Mesenchymal stem cell (in vitro differentiated cells and primary cell): ENCODE results near the gene NKIRAS2.

Source experiments
- DNase-seq: peaks from one replicate; pipeline ENCODE4 v3.0.0-alpha.2; 2013
- H2AFZ ChIP-seq: one replicate; pipeline ENCODE4 v1.6.1; 2013; ENCODE audit warnings: low read depth, mild to moderate bottlenecking, control low read depth, inconsistent platforms, low read length, moderate library complexity
- H2AK5ac ChIP-seq: 2 replicates; pipeline ENCODE4 v1.6.1; 2013; ENCODE audit warnings: low read length, moderate library complexity, mild to moderate bottlenecking, inconsistent platforms; ENCODE audit not compliant: severe bottlenecking
- H2BK120ac ChIP-seq: one replicate; pipeline ENCODE4 v1.6.1; 2013; ENCODE audit warnings: low read depth, mild to moderate bottlenecking, inconsistent platforms, low read length, moderate library complexity
- H2BK12ac ChIP-seq, 2 experiments: one replicate each; pipeline ENCODE4 v1.6.1; 2013; ENCODE audit warnings: inconsistent platforms in 2 of 2, low read length in 2 of 2, mild to moderate bottlenecking in 2 of 2, moderate library complexity in 2 of 2, control low read depth in 1 of 2
- H2BK15ac ChIP-seq: one replicate; pipeline ENCODE4 v1.6.1; 2013; ENCODE audit warnings: mild to moderate bottlenecking, low read depth, inconsistent platforms; ENCODE audit not compliant: poor library complexity, severe bottlenecking
- H2BK5ac ChIP-seq: 2 replicates; pipeline ENCODE4 v1.6.1; 2013; ENCODE audit warnings: low read depth, mild to moderate bottlenecking, low read length, control low read depth, inconsistent platforms; ENCODE audit not compliant: poor library complexity, severe bottlenecking
- H3K14ac ChIP-seq, 2 experiments: one replicate each; pipeline ENCODE4 v1.6.1; 2013; ENCODE audit warnings: inconsistent platforms in 2 of 2, low read length in 2 of 2, control low read depth in 1 of 2, mild to moderate bottlenecking in 1 of 2, moderate library complexity in 1 of 2
- H3K18ac ChIP-seq, 2 experiments: one replicate each; pipeline ENCODE4 v1.6.1; 2013; ENCODE audit warnings: inconsistent platforms in 2 of 2, low read length in 2 of 2, control low read depth in 1 of 2, low read depth in 1 of 2, mild to moderate bottlenecking in 1 of 2
- H3K23ac ChIP-seq, 2 experiments: one replicate each; pipeline ENCODE4 v1.6.1; 2013; ENCODE audit warnings: inconsistent platforms in 2 of 2, low read length in 2 of 2, mild to moderate bottlenecking in 2 of 2, moderate library complexity in 2 of 2, control low read depth in 1 of 2
- H3K27ac ChIP-seq: 2 replicates; pipeline ENCODE4 v1.5.1; 2013; ENCODE audit warnings: mild to moderate bottlenecking, moderate library complexity, low read length, control low read depth, inconsistent platforms; ENCODE audit not compliant: poor library complexity, severe bottlenecking
- H3K27me3 ChIP-seq, 2 experiments: 2 replicates each; pipeline versions ENCODE4 v1.6.1 to v1.7.0; 2013; ENCODE audit warnings: low read length in 2 of 2, mild to moderate bottlenecking in 2 of 2, moderate library complexity in 2 of 2, control low read depth in 1 of 2, inconsistent platforms in 1 of 2; ENCODE audit not compliant: control insufficient read depth in 1 of 2, insufficient read depth in 1 of 2
- H3K36me3 ChIP-seq, 2 experiments: 2 replicates each; pipeline versions ENCODE4 v1.6.1 to v1.7.0; 2013; ENCODE audit warnings: low read length in 2 of 2, control low read depth in 1 of 2, inconsistent platforms in 1 of 2, low read depth in 1 of 2, mild to moderate bottlenecking in 1 of 2; ENCODE audit not compliant: insufficient read depth in 2 of 2, control insufficient read depth in 1 of 2
- H3K4ac ChIP-seq, 2 experiments: one replicate each; pipeline ENCODE4 v1.6.1; 2013; ENCODE audit warnings: inconsistent platforms in 2 of 2, low read length in 2 of 2, mild to moderate bottlenecking in 2 of 2, moderate library complexity in 2 of 2, control low read depth in 1 of 2, low read depth in 1 of 2
- H3K4me1 ChIP-seq: 2 replicates; pipeline ENCODE4 v1.6.1; 2013; ENCODE audit warnings: low read depth, low read length, control low read depth; ENCODE audit not compliant: control insufficient read depth, insufficient read depth
- H3K4me2 ChIP-seq: 2 replicates; pipeline ENCODE4 v1.6.1; 2013; ENCODE audit warnings: low read length, mild to moderate bottlenecking, inconsistent platforms; ENCODE audit not compliant: poor library complexity, severe bottlenecking
- H3K4me3 ChIP-seq, 2 experiments: 2 replicates each; pipeline versions ENCODE4 v1.5.1 to v1.7.0; 2013; ENCODE audit warnings: low read length in 2 of 2, mild to moderate bottlenecking in 2 of 2, control low read depth in 1 of 2, low read depth in 1 of 2; ENCODE audit not compliant: insufficient read depth in 1 of 2
- H3K79me1 ChIP-seq: replicated peaks from 2 replicates; pipeline ENCODE4 v1.6.1; 2013; ENCODE audit warnings: mild to moderate bottlenecking, control low read depth, low read length, inconsistent platforms; ENCODE audit not compliant: poor library complexity, severe bottlenecking
- H3K9ac ChIP-seq: 2 replicates; pipeline ENCODE4 v1.7.0; 2013; ENCODE audit warnings: mild to moderate bottlenecking, low read length, moderate library complexity
- H3K9me3 ChIP-seq: 2 replicates; pipeline ENCODE4 v1.7.0; 2013; ENCODE audit warnings: mild to moderate bottlenecking, low read length; ENCODE audit not compliant: control insufficient read depth
- H4K8ac ChIP-seq: one replicate; pipeline ENCODE4 v1.6.1; 2013; ENCODE audit warnings: inconsistent platforms, mild to moderate bottlenecking, low read length, moderate library complexity
- H4K91ac ChIP-seq: one replicate; pipeline ENCODE4 v1.6.1; 2013; ENCODE audit warnings: mild to moderate bottlenecking, low read length, inconsistent platforms
- WGBS: methylation state at CpG from one replicate; pipeline ENCODE4 v1.1.7; 2013; ENCODE audit warnings: mixed read lengths; 5-methylcytosine and 5-hydroxymethylcytosine counted together

NKIRAS2 gene

DNA sequence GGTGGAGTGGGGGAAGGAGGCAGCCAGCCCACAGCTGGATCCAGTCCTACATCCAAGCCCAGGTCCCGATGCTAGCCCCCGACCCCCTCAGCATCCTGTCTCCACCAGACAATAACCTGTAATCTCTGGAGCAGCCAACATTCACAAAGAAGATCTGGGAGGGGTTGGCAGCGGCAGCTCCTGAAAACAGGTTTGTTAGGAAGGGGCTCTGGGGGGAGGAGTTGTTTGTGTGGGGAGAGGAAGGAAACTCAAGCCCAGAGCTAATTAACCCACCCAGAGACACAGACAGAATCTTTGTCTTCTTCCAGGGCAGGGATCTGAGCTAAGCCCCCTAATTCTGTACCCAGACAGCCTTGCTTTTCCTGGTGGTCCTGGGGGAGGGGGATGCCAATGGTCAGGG, 35.1 kb downstream of the NKIRAS2 start:
- H2AK5ac ChIP-seq = no peak overlapping the region
- H2BK15ac ChIP-seq = no peak overlapping the region
- H3K18ac ChIP-seq = no peak overlapping the region
- H3K23ac ChIP-seq = no peak overlapping the region
- peaks cover 59 to 73% of the 10 kb centered on the region in 2 experiments for H3K27me3 ChIP-seq
- H3K36me3 ChIP-seq = no peaks in the 10 kb centered on the region
- no peak overlapping the region for H3K4me3 ChIP-seq
- no peak overlapping the region for H2AFZ ChIP-seq
- H3K9ac ChIP-seq = no peak overlapping the region
- no peak overlapping the region for H2BK120ac ChIP-seq
- H4K8ac ChIP-seq = no peak overlapping the region
- H3K14ac ChIP-seq = no peak overlapping the region
- H2BK12ac ChIP-seq = no peak overlapping the region
- no peak overlapping the region for H3K4ac ChIP-seq
- WGBS = no CpG with 5 or more reads among the region's 3 CpGs
- no peak overlapping the region for H2BK5ac ChIP-seq
- H4K91ac ChIP-seq = no peak overlapping the region
- no peak for DNase-seq
- H3K4me2 ChIP-seq = no peak overlapping the region
- H3K4me1 ChIP-seq = peaks cover 14% of the 10 kb centered on the region
- H3K27ac ChIP-seq = no peak overlapping the region
- peaks cover 2% of the 10 kb centered on the region for H3K9me3 ChIP-seq
- H3K79me1 ChIP-seq = no peaks in the 10 kb centered on the region

DNA sequence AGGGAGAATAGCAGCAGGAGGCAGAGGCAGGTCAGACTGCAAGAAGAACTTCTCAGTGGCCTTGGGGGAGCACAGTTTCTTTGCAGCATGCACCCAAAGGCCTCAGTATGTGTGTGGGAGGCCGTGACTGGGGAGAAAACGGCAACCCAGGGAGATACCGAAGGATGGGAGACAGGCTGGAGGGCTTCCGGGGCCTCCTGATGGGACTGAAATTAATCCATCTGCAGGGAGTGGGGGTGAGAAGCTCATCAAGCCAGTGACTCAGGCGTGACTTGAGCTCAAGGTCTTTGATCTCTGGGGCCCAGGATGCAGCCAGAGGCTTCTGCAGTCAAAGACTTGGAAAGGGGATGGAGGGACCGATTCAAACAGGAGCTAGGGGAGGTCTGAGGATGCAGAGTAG, 35.6 kb downstream of the NKIRAS2 start:
- WGBS = 48% methylated on average over 6 of the region's 6 CpGs
- H3K36me3 ChIP-seq = no peaks in the 10 kb centered on the region
- H3K4ac ChIP-seq = no peak overlapping the region
- peaks cover 58 to 73% of the 10 kb centered on the region in 2 experiments for H3K27me3 ChIP-seq
- H3K4me2 ChIP-seq = no peak overlapping the region
- H4K91ac ChIP-seq = no peak overlapping the region
- no peak overlapping the region for H2AFZ ChIP-seq
- no peak overlapping the region for H3K4me3 ChIP-seq
- H3K14ac ChIP-seq = no peak overlapping the region
- DNase-seq = no peak
- H2BK120ac ChIP-seq = no peak overlapping the region
- no peak overlapping the region for H3K27ac ChIP-seq
- peaks cover 2% of the 10 kb centered on the region for H3K9me3 ChIP-seq
- no peak overlapping the region for H4K8ac ChIP-seq
- no peak overlapping the region for H3K18ac ChIP-seq
- no peak overlapping the region for H2AK5ac ChIP-seq
- no peak overlapping the region for H2BK12ac ChIP-seq
- no peak overlapping the region for H3K23ac ChIP-seq
- no peak overlapping the region for H3K9ac ChIP-seq
- H3K4me1 ChIP-seq = peaks cover 12% of the 10 kb centered on the region
- no peak overlapping the region for H2BK5ac ChIP-seq
- H2BK15ac ChIP-seq = no peak overlapping the region
- H3K79me1 ChIP-seq = no peaks in the 10 kb centered on the region

DNA sequence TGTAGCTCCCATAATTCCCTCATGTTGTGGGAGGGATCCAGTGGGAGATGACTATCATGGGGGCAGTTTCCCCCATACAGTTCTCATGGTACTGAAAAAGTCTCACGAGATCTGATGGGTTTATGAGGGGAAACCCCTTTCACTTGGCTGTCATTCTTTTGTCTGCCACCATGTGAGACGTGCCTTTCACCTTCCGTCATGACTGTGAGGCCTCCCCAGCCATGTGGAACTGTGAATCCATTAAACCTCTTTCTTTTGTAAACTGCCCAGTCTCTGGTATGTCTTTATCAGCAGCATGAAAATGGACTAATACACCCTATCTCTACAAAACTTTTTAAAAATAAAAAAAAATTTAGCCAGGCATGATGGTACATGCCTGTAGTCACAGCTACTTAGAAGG, 36.7 kb downstream of the NKIRAS2 start:
- Histone ChIP-seq H3K36me3 (no peaks in the 10 kb centered on the region), H3K4me3 (no peak overlapping the region), H3K18ac (no peak overlapping the region), H3K4ac (no peak overlapping the region), H2AFZ (no peak overlapping the region), H3K27ac (no peak overlapping the region), H3K14ac (no peak overlapping the region), H4K8ac (no peak overlapping the region), H3K79me1 (no peaks in the 10 kb centered on the region), H2BK5ac (no peak overlapping the region), H2BK15ac (no peak overlapping the region), H2BK120ac (no peak overlapping the region), H2BK12ac (no peak overlapping the region), H2AK5ac (no peak overlapping the region), H4K91ac (no peak overlapping the region), H3K27me3 (peaks cover 52 to 66% of the 10 kb centered on the region in 2 experiments), H3K9me3 (peaks cover 2% of the 10 kb centered on the region), H3K4me2 (no peak overlapping the region), H3K23ac (no peak overlapping the region), H3K9ac (no peak overlapping the region), H3K4me1 (peaks cover 8% of the 10 kb centered on the region)
- no peak for DNase-seq
- 81% methylated on average over 3 of the region's 3 CpGs for WGBS

DNA sequence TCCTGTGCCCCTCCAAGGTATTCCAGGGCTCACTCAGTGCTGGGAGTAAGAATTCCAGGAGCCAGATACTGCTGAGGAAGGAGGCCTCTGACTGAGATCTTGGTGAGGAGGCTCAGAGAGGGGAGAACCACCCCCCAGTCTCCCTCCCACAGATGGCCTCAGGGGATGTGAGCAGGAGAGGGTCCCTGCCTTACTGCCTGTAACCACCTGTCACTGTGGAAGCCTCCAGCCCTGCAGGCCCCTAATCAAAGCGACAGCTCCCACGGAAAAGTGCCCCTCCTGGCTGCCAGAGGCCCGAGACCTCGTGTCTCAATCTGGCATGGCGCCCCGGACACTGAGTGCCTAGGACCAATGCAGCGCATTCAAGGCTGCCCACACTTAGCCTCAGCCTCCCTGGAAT, 38.2 kb downstream of the NKIRAS2 start:
- H3K27ac ChIP-seq = no peak overlapping the region
- no peaks in the 10 kb centered on the region for H3K36me3 ChIP-seq
- H3K4me2 ChIP-seq = no peak overlapping the region
- H2BK120ac ChIP-seq = no peak overlapping the region
- peaks cover 8% of the 10 kb centered on the region for H3K4me1 ChIP-seq
- H2BK15ac ChIP-seq = no peak overlapping the region
- no peak overlapping the region for H4K8ac ChIP-seq
- H3K4me3 ChIP-seq = no peak overlapping the region
- WGBS = 86% methylated on average over 7 of the region's 7 CpGs
- no peaks in the 10 kb centered on the region for H3K79me1 ChIP-seq
- no peaks in the 10 kb centered on the region for H3K9me3 ChIP-seq
- H2BK12ac ChIP-seq = no peak overlapping the region
- H2BK5ac ChIP-seq = no peak overlapping the region
- no peak overlapping the region for H3K23ac ChIP-seq
- no peak overlapping the region for H3K14ac ChIP-seq
- no peak overlapping the region for H4K91ac ChIP-seq
- H3K9ac ChIP-seq = no peak overlapping the region
- H3K18ac ChIP-seq = no peak overlapping the region
- H3K4ac ChIP-seq = no peak overlapping the region
- no peak for DNase-seq
- peaks cover 38 to 66% of the 10 kb centered on the region in 2 experiments for H3K27me3 ChIP-seq
- H2AFZ ChIP-seq = no peak overlapping the region
- no peak overlapping the region for H2AK5ac ChIP-seq
